ENCODE measurements around the gene XYLT1.

GRCh38 chr16:17420816-17421215 lies 49.9 kb downstream of the XYLT1 start:
- TF ChIP-seq CTCF (IDR thresholded peaks at IDR 0.05; ENCODE audit: low read depth, low read length, poor library complexity, severe bottlenecking), result no peak
- no peak for TF ChIP-seq EZH2phosphoT487 (IDR thresholded peaks at IDR 0.05; ENCODE audit: borderline replicate concordance, low read length)

Data from DOHH2 (cell line).